ENCODE data around the gene GLA.

DNA sequence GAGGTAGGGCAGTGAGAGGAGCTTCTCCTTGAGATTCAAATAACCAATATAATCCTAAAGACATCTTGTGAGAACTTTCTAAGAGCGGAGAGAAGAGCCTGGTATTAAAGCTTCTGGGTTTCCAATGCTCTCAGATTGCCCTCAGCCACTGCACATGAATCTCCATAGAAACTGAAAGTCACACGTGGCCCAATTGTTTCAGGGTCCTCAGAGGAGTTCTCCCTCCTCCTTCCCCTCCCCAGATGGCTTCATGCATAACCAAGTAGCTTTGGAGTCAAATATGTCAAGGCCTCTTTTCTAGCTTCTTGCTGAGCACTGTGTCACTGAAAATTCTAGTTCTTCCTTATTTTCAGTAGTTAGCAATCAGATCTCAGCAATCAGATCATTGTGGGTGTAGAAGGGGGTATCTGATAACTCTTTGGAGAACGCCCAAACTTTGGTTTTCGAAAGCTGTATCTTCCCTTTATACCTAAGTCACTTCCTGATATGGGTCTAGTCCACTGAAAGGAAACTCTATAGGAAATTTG lies 24.0 kb downstream of the GLA start:
- no peak for TF ChIP-seq CTCF (IDR thresholded peaks at IDR 0.05)
- no peak for TF ChIP-seq EZH2 (IDR thresholded peaks at IDR 0.05; ENCODE audit: borderline replicate concordance, insufficient read depth, low read depth, low read length, poor library complexity, severe bottlenecking)
